HCT116 (cell line): ENCODE results near the gene VEPH1.

Experiments
- CBX3 ChIP-seq: IDR thresholded peaks from 2 replicates; pipeline ENCODE4 v1.6.1; 2012; ENCODE audit warnings: low read depth
- CEBPB ChIP-seq: IDR thresholded peaks from 2 replicates; pipeline ENCODE4 v1.6.1; 2012; ENCODE audit warnings: low read depth
- CTCF ChIP-seq, 3 experiments: fragments of 200-600 bp in 1 of 3; sonication (generic) in 1 of 3; IDR thresholded peaks in 2 of 3; conservative IDR thresholded peaks in 1 of 3; 2 replicates each; pipeline ENCODE4 v1.5.1; 2012 to 2017; ENCODE audit warnings: low read depth in 2 of 3, low read length in 2 of 3, antibody characterized with exemption in 1 of 3, borderline replicate concordance in 1 of 3, control low read depth in 1 of 3, mild to moderate bottlenecking in 1 of 3, mixed read lengths in 1 of 3, mixed run types in 1 of 3, moderate library complexity in 1 of 3; ENCODE audit not compliant: insufficient read depth in 1 of 3
- EZH2 ChIP-seq: fragments of 200-600 bp; sonication (generic); IDR thresholded peaks from 2 replicates; pipeline ENCODE4 v1.6.1; 2017; ENCODE audit warnings: antibody characterized with exemption, mixed run types
- JUND ChIP-seq: IDR thresholded peaks from 2 replicates; pipeline ENCODE4 v1.6.1; 2012
- POLR2A ChIP-seq: IDR thresholded peaks from 2 replicates; pipeline ENCODE4 v1.7.0; 2011; ENCODE audit warnings: borderline replicate concordance; ENCODE audit not compliant: insufficient read depth, insufficient read length; ENCODE audit errors: extremely low read depth
- POLR2AphosphoS5 ChIP-seq: IDR thresholded peaks from 2 replicates; pipeline ENCODE4 v1.6.1; 2011; ENCODE audit warnings: mild to moderate bottlenecking, low read depth, low read length, moderate library complexity
- RAD21 ChIP-seq: IDR thresholded peaks from 2 replicates; pipeline ENCODE4 v1.6.1; 2012; ENCODE audit warnings: low read depth, mild to moderate bottlenecking
- SIN3A ChIP-seq: IDR thresholded peaks from 2 replicates; pipeline ENCODE4 v1.6.1; 2012; ENCODE audit warnings: low read depth
- SP1 ChIP-seq: IDR thresholded peaks from 2 replicates; pipeline ENCODE4 v1.6.1; 2012; ENCODE audit warnings: low read depth
- YY1 ChIP-seq: IDR thresholded peaks from 2 replicates; pipeline ENCODE4 v1.6.1; 2011; ENCODE audit warnings: low read length, low read depth, moderate library complexity, mild to moderate bottlenecking; ENCODE audit not compliant: insufficient replicate concordance; ENCODE audit errors: extremely low read depth
- ZBTB33 ChIP-seq: IDR thresholded peaks from 2 replicates; pipeline ENCODE4 v1.6.1; 2011; ENCODE audit warnings: mild to moderate bottlenecking, low read length, moderate library complexity; ENCODE audit not compliant: insufficient replicate concordance; ENCODE audit errors: extremely low read depth
- ZFX ChIP-seq: fragments of 450-650 bp; IDR thresholded peaks from 2 replicates; pipeline ENCODE4 v1.6.1; 2017
- ZNF274 ChIP-seq: fragments of 200-500 bp; sonication (Bioruptor generic); IDR thresholded peaks from 2 replicates; pipeline ENCODE4 v1.6.1; 2014; ENCODE audit warnings: mild to moderate bottlenecking, low read depth, low read length, inconsistent platforms

GRCh38 chr3:157445857-157446256 lies 57.4 kb downstream of the VEPH1 start:
- TF ChIP-seq POLR2A = no peak
- TF ChIP-seq SP1 = no peak
- no peak for TF ChIP-seq CTCF (IDR thresholded peaks at IDR 0.05 in 2 of 3, conservative IDR thresholded peaks at IDR 0.05 in 1 of 3; ENCODE audit: borderline replicate concordance in 1 of 3, insufficient read depth in 1 of 3, low read depth in 2 of 3, low read length in 2 of 3)
- no peak for TF ChIP-seq ZFX
- TF ChIP-seq ZBTB33 = no peak
- no peak for TF ChIP-seq SIN3A
- TF ChIP-seq YY1 = no peak
- TF ChIP-seq POLR2AphosphoS5 = no peak
- no peak for TF ChIP-seq JUND
- TF ChIP-seq CEBPB = no peak
- TF ChIP-seq CBX3 = no peak
- no peak for TF ChIP-seq EZH2
- TF ChIP-seq ZNF274 = no peak
- no peak for TF ChIP-seq RAD21
